ENCODE results near the gene OAS3.

Gene OAS3

DNA sequence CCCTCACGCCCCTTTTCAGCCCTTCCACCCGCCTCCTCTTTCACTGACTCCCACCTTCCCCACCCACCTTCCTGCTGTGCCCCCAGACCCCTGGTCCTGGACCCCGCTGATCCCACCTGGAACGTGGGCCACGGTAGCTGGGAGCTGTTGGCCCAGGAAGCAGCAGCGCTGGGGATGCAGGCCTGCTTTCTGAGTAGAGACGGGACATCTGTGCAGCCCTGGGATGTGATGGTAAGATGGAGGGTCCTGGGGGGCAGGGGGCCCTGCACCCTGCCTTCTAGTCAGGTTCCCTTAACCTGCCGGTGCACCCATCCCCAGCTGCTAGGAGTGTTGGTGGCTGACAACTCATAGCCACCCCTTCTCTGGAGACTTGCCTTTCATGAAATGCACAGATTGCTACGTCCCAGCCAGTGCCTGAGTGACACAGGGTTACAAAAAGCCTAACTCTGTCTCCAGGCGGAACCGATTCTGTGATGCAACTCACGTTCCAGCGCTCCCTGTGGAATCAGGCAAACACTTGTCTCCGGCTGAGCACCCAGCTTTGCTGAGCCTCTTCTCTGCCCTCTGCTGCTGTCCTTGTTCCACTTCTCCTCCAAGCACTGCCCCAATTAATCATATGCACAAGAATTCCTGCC, 25.1 kb downstream of the OAS3 start:
- peaks cover 0 to 14% of the 10 kb centered on the region in 2 experiments; a peak in 1 of 3 replicates for H3K36me3 ChIP-seq (ENCODE audit: control insufficient read depth in 2 of 2, insufficient read depth in 1 of 2, low read length in 2 of 2)
- H3K4me3 ChIP-seq (ENCODE audit: low read depth, low read length): no peak overlapping the region
- TF ChIP-seq, protein P1, sequence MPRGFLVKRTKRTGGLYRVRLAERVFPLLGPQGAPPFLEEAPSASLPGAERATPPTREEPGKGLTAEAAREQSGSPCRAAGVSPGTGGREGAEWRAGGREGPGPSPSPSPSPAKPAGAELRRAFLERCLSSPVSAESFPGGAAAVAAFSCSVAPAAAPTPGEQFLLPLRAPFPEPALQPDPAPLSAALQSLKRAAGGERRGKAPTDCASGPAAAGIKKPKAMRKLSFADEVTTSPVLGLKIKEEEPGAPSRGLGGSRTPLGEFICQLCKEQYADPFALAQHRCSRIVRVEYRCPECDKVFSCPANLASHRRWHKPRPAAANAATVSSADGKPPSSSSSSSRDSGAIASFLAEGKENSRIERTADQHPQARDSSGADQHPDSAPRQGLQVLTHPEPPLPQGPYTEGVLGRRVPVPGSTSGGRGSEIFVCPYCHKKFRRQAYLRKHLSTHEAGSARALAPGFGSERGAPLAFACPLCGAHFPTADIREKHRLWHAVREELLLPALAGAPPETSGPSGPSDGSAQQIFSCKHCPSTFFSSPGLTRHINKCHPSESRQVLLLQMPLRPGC (tag by site-specific recombination; IDR thresholded peaks at IDR 0.05): no peak
- no peak for TF ChIP-seq ZNF146 (tag by site-specific recombination; IDR thresholded peaks at IDR 0.05)
- no peak for TF ChIP-seq ZNF558 (tag by site-specific recombination; IDR thresholded peaks at IDR 0.05)
- TF ChIP-seq FEZF1 (tag by site-specific recombination; IDR thresholded peaks at IDR 0.05): no peak
- no peak for TF ChIP-seq ZNF302 (tag by site-specific recombination; IDR thresholded peaks at IDR 0.05; ENCODE audit: low read depth)
- TF ChIP-seq, protein P2, sequence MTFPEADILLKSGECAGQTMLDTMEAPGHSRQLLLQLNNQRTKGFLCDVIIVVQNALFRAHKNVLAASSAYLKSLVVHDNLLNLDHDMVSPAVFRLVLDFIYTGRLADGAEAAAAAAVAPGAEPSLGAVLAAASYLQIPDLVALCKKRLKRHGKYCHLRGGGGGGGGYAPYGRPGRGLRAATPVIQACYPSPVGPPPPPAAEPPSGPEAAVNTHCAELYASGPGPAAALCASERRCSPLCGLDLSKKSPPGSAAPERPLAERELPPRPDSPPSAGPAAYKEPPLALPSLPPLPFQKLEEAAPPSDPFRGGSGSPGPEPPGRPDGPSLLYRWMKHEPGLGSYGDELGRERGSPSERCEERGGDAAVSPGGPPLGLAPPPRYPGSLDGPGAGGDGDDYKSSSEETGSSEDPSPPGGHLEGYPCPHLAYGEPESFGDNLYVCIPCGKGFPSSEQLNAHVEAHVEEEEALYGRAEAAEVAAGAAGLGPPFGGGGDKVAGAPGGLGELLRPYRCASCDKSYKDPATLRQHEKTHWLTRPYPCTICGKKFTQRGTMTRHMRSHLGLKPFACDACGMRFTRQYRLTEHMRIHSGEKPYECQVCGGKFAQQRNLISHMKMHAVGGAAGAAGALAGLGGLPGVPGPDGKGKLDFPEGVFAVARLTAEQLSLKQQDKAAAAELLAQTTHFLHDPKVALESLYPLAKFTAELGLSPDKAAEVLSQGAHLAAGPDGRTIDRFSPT (tag by site-specific recombination; IDR thresholded peaks at IDR 0.05): no peak
- TF ChIP-seq ZXDB (tag by site-specific recombination; IDR thresholded peaks at IDR 0.05): no peak
- no peak for TF ChIP-seq ZNF335 (tag by site-specific recombination; conservative IDR thresholded peaks at IDR 0.05)
- TF ChIP-seq GLIS1 (tag by site-specific recombination; IDR thresholded peaks at IDR 0.05): no peak
- no peak for TF ChIP-seq ZNF16 (tag by site-specific recombination; IDR thresholded peaks at IDR 0.05; ENCODE audit: low read depth)
- TF ChIP-seq ZNF629 (tag by site-specific recombination; IDR thresholded peaks at IDR 0.05): no peak
- TF ChIP-seq, protein P3, sequence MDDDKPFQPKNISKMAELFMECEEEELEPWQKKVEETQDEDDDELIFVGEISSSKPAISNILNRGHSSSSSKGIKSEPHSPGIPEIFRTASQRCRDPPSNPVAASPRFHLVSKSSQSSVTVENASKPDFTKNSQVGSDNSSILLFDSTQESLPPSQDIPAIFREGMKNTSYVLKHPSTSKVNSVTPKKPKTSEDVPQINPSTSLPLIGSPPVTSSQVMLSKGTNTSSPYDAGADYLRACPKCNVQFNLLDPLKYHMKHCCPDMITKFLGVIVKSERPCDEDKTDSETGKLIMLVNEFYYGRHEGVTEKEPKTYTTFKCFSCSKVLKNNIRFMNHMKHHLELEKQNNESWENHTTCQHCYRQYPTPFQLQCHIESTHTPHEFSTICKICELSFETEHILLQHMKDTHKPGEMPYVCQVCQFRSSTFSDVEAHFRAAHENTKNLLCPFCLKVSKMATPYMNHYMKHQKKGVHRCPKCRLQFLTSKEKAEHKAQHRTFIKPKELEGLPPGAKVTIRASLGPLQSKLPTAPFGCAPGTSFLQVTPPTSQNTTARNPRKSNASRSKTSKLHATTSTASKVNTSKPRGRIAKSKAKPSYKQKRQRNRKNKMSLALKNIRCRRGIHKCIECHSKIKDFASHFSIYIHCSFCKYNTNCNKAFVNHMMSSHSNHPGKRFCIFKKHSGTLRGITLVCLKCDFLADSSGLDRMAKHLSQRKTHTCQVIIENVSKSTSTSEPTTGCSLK (tag by site-specific recombination; IDR thresholded peaks at IDR 0.05): no peak
- no peak for TF ChIP-seq ZNF114 (tag by site-specific recombination; IDR thresholded peaks at IDR 0.05)
- H3K4me1 ChIP-seq (ENCODE audit: control insufficient read depth, insufficient read depth, low read length): no peaks in the 10 kb centered on the region
- no peak overlapping the region for H3K27ac ChIP-seq (ENCODE audit: extremely low read depth, low read depth, low read length)
- CTCF ChIA-PET: interaction anchor here (2.4 kb wide), 1 partner anchor 30 kb away, joined by 8 read pairs; no protein-coding TSS in a partner anchor
- POLR2A ChIA-PET: no interaction called here
- H3K9me3 ChIP-seq (ENCODE audit: control insufficient read depth, insufficient read depth, low read depth, low read length): no peaks in the 10 kb centered on the region; the same call in 1 of the 2 replicates

DNA sequence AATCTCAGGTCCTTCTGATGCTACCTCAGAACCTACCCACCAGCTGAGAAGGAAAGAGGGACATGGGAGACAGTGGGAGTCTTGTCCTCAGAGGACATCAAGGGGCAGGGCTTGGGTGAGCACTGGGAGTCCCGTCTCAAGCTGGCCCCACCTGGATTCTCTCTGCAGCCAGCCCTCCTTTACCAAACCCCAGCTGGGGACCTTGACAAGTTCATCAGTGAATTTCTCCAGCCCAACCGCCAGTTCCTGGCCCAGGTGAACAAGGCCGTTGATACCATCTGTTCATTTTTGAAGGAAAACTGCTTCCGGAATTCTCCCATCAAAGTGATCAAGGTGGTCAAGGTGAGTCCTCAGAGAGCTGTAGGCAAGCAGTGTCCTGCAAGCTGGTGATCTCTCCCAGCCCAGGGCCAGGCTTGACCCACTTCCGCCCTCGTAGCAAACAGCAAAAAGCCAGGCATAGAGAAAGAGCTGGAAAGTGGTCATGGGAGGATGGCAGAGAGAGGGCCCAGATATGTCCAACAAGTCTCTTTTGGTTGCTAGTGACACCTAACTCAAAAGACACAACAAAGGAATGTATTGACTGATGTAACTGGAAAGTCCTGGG, 25.9 kb downstream of the OAS3 start:
- TF ChIP-seq ZNF473 (tag by site-specific recombination; IDR thresholded peaks at IDR 0.05): no peak
- no peak for TF ChIP-seq GLI2 (tag by site-specific recombination; IDR thresholded peaks at IDR 0.05; ENCODE audit: borderline replicate concordance, low read depth)
- TF ChIP-seq ZNF391 (tag by site-specific recombination; IDR thresholded peaks at IDR 0.05; ENCODE audit: borderline replicate concordance, low read depth): no peak
- TF ChIP-seq, protein P4, sequence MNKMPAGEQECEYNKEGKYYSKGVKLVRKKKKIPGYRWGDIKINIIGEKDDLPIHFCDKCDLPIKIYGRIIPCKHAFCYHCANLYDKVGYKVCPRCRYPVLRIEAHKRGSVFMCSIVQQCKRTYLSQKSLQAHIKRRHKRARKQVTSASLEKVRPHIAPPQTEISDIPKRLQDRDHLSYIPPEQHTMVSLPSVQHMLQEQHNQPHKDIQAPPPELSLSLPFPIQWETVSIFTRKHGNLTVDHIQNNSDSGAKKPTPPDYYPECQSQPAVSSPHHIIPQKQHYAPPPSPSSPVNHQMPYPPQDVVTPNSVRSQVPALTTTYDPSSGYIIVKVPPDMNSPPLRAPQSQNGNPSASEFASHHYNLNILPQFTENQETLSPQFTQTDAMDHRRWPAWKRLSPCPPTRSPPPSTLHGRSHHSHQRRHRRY (tag by site-specific recombination; IDR thresholded peaks at IDR 0.05): no peak
- no peak for TF ChIP-seq RBAK (tag by site-specific recombination; IDR thresholded peaks at IDR 0.05)
- TF ChIP-seq ZNF792 (tag by site-specific recombination; IDR thresholded peaks at IDR 0.05): no peak
- TF ChIP-seq ZNF530 (tag by site-specific recombination; IDR thresholded peaks at IDR 0.05; ENCODE audit: low read depth): no peak
- TF ChIP-seq ZNF121 (tag by site-specific recombination; IDR thresholded peaks at IDR 0.05): no peak
- TF ChIP-seq ZSCAN16 (tag by site-specific recombination; IDR thresholded peaks at IDR 0.05): no peak
- TF ChIP-seq ZNF529 (tag by site-specific recombination; IDR thresholded peaks at IDR 0.05; ENCODE audit: insufficient replicate concordance): no peak
- no peak for TF ChIP-seq ZNF585B (tag by site-specific recombination; IDR thresholded peaks at IDR 0.05)
- TF ChIP-seq, protein P5, sequence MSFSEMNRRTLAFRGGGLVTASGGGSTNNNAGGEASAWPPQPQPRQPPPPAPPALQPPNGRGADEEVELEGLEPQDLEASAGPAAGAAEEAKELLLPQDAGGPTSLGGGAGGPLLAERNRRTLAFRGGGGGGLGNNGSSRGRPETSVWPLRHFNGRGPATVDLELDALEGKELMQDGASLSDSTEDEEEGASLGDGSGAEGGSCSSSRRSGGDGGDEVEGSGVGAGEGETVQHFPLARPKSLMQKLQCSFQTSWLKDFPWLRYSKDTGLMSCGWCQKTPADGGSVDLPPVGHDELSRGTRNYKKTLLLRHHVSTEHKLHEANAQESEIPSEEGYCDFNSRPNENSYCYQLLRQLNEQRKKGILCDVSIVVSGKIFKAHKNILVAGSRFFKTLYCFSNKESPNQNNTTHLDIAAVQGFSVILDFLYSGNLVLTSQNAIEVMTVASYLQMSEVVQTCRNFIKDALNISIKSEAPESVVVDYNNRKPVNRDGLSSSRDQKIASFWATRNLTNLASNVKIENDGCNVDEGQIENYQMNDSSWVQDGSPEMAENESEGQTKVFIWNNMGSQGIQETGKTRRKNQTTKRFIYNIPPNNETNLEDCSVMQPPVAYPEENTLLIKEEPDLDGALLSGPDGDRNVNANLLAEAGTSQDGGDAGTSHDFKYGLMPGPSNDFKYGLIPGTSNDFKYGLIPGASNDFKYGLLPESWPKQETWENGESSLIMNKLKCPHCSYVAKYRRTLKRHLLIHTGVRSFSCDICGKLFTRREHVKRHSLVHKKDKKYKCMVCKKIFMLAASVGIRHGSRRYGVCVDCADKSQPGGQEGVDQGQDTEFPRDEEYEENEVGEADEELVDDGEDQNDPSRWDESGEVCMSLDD (tag by site-specific recombination; IDR thresholded peaks at IDR 0.05): no peak
- Histone ChIP-seq H3K9me3 (ENCODE audit: control insufficient read depth, insufficient read depth, low read depth, low read length) (no peaks in the 10 kb centered on the region; the same call in 1 of the 2 replicates), H3K27ac (ENCODE audit: extremely low read depth, low read depth, low read length) (no peak overlapping the region), H3K4me1 (ENCODE audit: control insufficient read depth, insufficient read depth, low read length) (no peaks in the 10 kb centered on the region), H3K4me3 (ENCODE audit: low read depth, low read length) (no peak overlapping the region), H3K36me3 (ENCODE audit: control insufficient read depth in 2 of 2, insufficient read depth in 1 of 2, low read length in 2 of 2) (peaks cover 0 to 14% of the 10 kb centered on the region in 2 experiments; a peak in 1 of 3 replicates)
- ChIA-PET POLR2A (no interaction called here), CTCF (no interaction called here)
